ENCODE results near the gene BSPRY. TPM values are rescaled to one million over a fixed set of nuclear protein-coding genes. Genes with fewer than 3 reads are reported as not detected.

Gene BSPRY
- total and polyA plus RNA-seq, 2 of the 13 experiments (the other 11 are each of a cell fraction or from before 2014, with no cell fraction given): 0.09 to 0.26 TPM

GRCh38 chr9:113343732-113344231 is 5.6 kb upstream of the BSPRY start (continued):
- TF ChIP-seq RARG (CRISPR knock-in tag; IDR thresholded peaks at IDR 0.05; ENCODE audit: low read depth) (no peak), FLYWCH1 (CRISPR knock-in tag; IDR thresholded peaks at IDR 0.05) (no peak), CBX2 (IDR thresholded peaks at IDR 0.05; ENCODE audit: low read depth, low read length) (no peak), CBX2 (CRISPR knock-in tag; IDR thresholded peaks at IDR 0.05; ENCODE audit: low read depth) (no peak), TARDBP (CRISPR knock-in tag; IDR thresholded peaks at IDR 0.05) (no peak), AGO2 (optimal IDR thresholded peaks at IDR 0.05; ENCODE audit: low read depth, low read length) (no peak), SMC3 (IDR thresholded peaks at IDR 0.05; ENCODE audit: low read length) (no peak), MNT (IDR thresholded peaks at IDR 0.05) (no peak), HNRNPL (IDR thresholded peaks at IDR 0.05; ENCODE audit: low read depth, low read length) (no peak)

- ChIA-PET CTCF (ENCODE audit: low intra/inter-chr PET ratio, low total read pairs) (interaction anchor here (1.5 kb wide), 1 partner anchor 62 kb away, joined by 4 read pairs; no protein-coding TSS in a partner anchor), POLR2A (no interaction called here)
- Histone ChIP-seq H3K4me1 (ENCODE audit: insufficient read depth, low read length) (peaks cover 32% of the 10 kb centered on the region), H3K4me2 (ENCODE audit: low read depth, low read length) (no peak overlapping the region), H3K4me3 (replicated peaks in 1 of 3; ENCODE audit: insufficient read depth in 1 of 3, low read depth in 2 of 3, low read length in 3 of 3) (no peak overlapping the region), H3K9me3 (ENCODE audit: low read length) (no peaks in the 10 kb centered on the region), H3K9ac (ENCODE audit: insufficient read depth, low read depth, low read length) (no peak overlapping the region), H2AFZ (ENCODE audit: low read length) (no peak overlapping the region), H3K27me3 (ENCODE audit: control insufficient read depth in 1 of 2, insufficient read depth in 2 of 2, low read length in 2 of 2) (peaks cover 0 to 18% of the 10 kb centered on the region in 2 experiments; a peak in 3 of 5 replicates), H3K79me2 (ENCODE audit: insufficient read depth, low read length) (no peaks in the 10 kb centered on the region), H4K20me1 (ENCODE audit: insufficient read depth, low read length) (no peaks in the 10 kb centered on the region), H3K36me3 (replicated peaks in 1 of 2; ENCODE audit: control insufficient read depth in 1 of 2, insufficient read depth in 2 of 2, low read length in 2 of 2) (no peaks in the 10 kb centered on the region), H3K27ac (ENCODE audit: extremely low read length, insufficient read depth, low read length) (no peak overlapping the region)
- ATAC-seq (no peak), FAIRE-seq (no peak), DNase-seq (ENCODE audit: low spot score) (peak; percentile 42)
- 2% methylated on average over 2 of the region's 2 CpGs for WGBS (ENCODE audit: low lambda C conversion rate)
- no TSS peak for BruUV-seq (replicated peaks)
- TF ChIP-seq HOXA5 (CRISPR knock-in tag; IDR thresholded peaks at IDR 0.05) (no peak), NONO (IDR thresholded peaks at IDR 0.05) (no peak), NONO (CRISPR knock-in tag; conservative IDR thresholded peaks at IDR 0.05) (no peak), ZNF83 (CRISPR knock-in tag; IDR thresholded peaks at IDR 0.05; ENCODE audit: borderline replicate concordance) (no peak), SOX13 (IDR thresholded peaks at IDR 0.05) (no peak), SOX13 (CRISPR knock-in tag; conservative IDR thresholded peaks at IDR 0.05 in 1 of 2, IDR thresholded peaks at IDR 0.05 in 1 of 2) (peak in 1 of 2 experiments; percentile 27; a peak in 1 of 4 replicates), RFX1 (IDR thresholded peaks at IDR 0.05) (no peak)
- intact Hi-C loops (cut with micrococcal nuclease; ENCODE audit: unreplicated experiment) (loop anchor here (5.0 kb wide), 1 partner anchor 33 kb away; no protein-coding TSS in a partner anchor), in situ Hi-C loops (cut with HindIII; ENCODE audit: extremely low pct_ligation_motif_present, low pct_unique_long_range_greater_than_20kb) (no loop called here)
These were observed 4.2 kb upstream of the BSPRY start for GRCh38 chr9:113345190-113345589.
